Pancreas (tissue), 10 donors: ENCODE data around the gene USP10. TPM values are rescaled to one million over a fixed set of nuclear protein-coding genes. Genes with fewer than 3 reads are reported as not detected.

Source experiments
- ATAC-seq, 4 donors: fragments of 200-7000 bp; cut with Tn5 transposase; one replicate each; pipeline versions ENCODE4 v1.8.0 to v1.9.1; 2020; ENCODE audit warnings: mild to moderate bottlenecking in 4 of 4, moderate library complexity in 4 of 4
- DNase-seq, 6 donors: peaks; one replicate each; pipeline ENCODE4 v3.0.0-alpha.2; 2020
- FAIRE-seq: peaks from 2 replicates; lab custom pipeline; 2012; peaks lifted over from hg19 to GRCh38; lab: Jason Lieb, UNC
- H3K27ac ChIP-seq, 4 donors: fragments of 200-600 bp; sonication (generic); 1 replicate in 3 of 4; 2 replicates in 1 of 4; pipeline versions ENCODE4 v1.5.0 to v1.8.0; 2020
- H3K27me3 ChIP-seq, 4 donors: fragments of 200-600 bp; one replicate each; pipeline ENCODE4 v1.8.0; 2021
- H3K36me3 ChIP-seq, 3 donors: fragments of 200-600 bp; sonication (generic) in 1 of 3; one replicate each; pipeline versions ENCODE4 v1.5.0 to v1.8.0; 2020 to 2021
- H3K4me1 ChIP-seq, 3 donors: fragments of 200-600 bp; one replicate each; pipeline ENCODE4 v1.8.0; 2021
- H3K4me3 ChIP-seq, 4 donors: fragments of 200-600 bp; sonication (generic) in 2 of 4; one replicate each; pipeline versions ENCODE4 v1.5.0 to v1.8.0; 2020 to 2021
- H3K9me3 ChIP-seq, 4 donors: fragments of 200-600 bp; one replicate each; pipeline ENCODE4 v1.8.0; 2021
- WGBS, 2 donors: extraction: QIAGEN DNeasy Blood & Tissue Kit; methylation state at CpG; one replicate each; pipeline ENCODE4 v1.1.7; 2013; 5-methylcytosine and 5-hydroxymethylcytosine counted together
- intact Hi-C, 3 donors: fragments of 100-400 bp; cut with DNase I; formaldehyde crosslinking; loops; one replicate each; pipeline versions ENCODE4 v1.11.1 to v1.14.2; 2022
- polyA plus RNA-seq, 2 donors: library from polyadenylated mRNA; stranded (reverse); fragments of 200-250 nt; gene quantifications; one replicate each; pipeline ENCODE4 v1.2.3, GENCODE V29; 2013
- total RNA-seq, 6 donors: library from RNA; stranded (reverse); fragmentation: NEBNext Ultra II Directional in 4 of 6; extraction: Animal tissue kit (Norgen Biotek cat#: 25700) in 4 of 6; gene quantifications; one replicate each; pipeline versions ENCODE4 v1.2.1 to v1.2.4, GENCODE V29; 2021 to 2023
- TF ChIP-seq, protein P1 (sequence below), 4 donors: fragments of 200-600 bp; sonication (generic) in 3 of 4; IDR thresholded peaks; one replicate each; pipeline versions ENCODE4 v1.5.0 to v1.8.0; 2021; ENCODE audit warnings: antibody characterized with exemption in 4 of 4
- donor health status: healthy with polysubstance abuse.
- donor health status: DM: no; HTN: no; CAD: no; lungs with moderate emphysema.
- donor health status: DM: no; HTN: no; CAD: no.
- donor health status: control.
- donor health status: control.
- donor health status: Bipolar disorder and iron deficiency.
- donor health status: DM: yes; HTN: yes; CAD: no.
- donor health status: DM: no; HTN: no; CAD: no.
- donor health status: DM: no; HTN: no; CAD: no.
- donor health status: DM: yes; HTN: yes; CAD: no.

The USP10 gene
- total and polyA plus RNA-seq, 8 donors = 11.4 to 40.6 (median 26.9) TPM

GRCh38 chr16:84813141-84813934 lies 113.5 kb downstream of the USP10 start:
- DNase-seq (no peak), FAIRE-seq (no peak), ATAC-seq (no peak)
- no peaks in the 10 kb centered on the region for H3K27me3 ChIP-seq
- no peaks in the 10 kb centered on the region for H3K36me3 ChIP-seq
- H3K9me3 ChIP-seq = no peaks in the 10 kb centered on the region
- 57 to 63% methylated on average over 15 of the region's 15 CpGs for WGBS, 2 donors
- no peaks in the 10 kb centered on the region for H3K4me1 ChIP-seq
- TF ChIP-seq, protein P1, sequence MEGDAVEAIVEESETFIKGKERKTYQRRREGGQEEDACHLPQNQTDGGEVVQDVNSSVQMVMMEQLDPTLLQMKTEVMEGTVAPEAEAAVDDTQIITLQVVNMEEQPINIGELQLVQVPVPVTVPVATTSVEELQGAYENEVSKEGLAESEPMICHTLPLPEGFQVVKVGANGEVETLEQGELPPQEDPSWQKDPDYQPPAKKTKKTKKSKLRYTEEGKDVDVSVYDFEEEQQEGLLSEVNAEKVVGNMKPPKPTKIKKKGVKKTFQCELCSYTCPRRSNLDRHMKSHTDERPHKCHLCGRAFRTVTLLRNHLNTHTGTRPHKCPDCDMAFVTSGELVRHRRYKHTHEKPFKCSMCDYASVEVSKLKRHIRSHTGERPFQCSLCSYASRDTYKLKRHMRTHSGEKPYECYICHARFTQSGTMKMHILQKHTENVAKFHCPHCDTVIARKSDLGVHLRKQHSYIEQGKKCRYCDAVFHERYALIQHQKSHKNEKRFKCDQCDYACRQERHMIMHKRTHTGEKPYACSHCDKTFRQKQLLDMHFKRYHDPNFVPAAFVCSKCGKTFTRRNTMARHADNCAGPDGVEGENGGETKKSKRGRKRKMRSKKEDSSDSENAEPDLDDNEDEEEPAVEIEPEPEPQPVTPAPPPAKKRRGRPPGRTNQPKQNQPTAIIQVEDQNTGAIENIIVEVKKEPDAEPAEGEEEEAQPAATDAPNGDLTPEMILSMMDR (IDR thresholded peaks at IDR 0.05) = no peak
- H3K4me3 ChIP-seq = no peak overlapping the region
- H3K27ac ChIP-seq = no peak overlapping the region
- intact Hi-C loops = no loop called here

- Histone ChIP-seq H3K27ac (no peak overlapping the region), H3K27me3 (no peaks in the 10 kb centered on the region), H3K9me3 (no peaks in the 10 kb centered on the region), H3K4me1 (no peaks in the 10 kb centered on the region), H3K36me3 (no peaks in the 10 kb centered on the region), H3K4me3 (no peak overlapping the region)
- no peak for FAIRE-seq
- WGBS, 2 donors = 56 to 80% methylated on average over 7 of the region's 7 CpGs
- ATAC-seq = no peak
- TF ChIP-seq, protein P1 (IDR thresholded peaks at IDR 0.05) = no peak
- DNase-seq = no peak
- intact Hi-C loops = no loop called here
Measured at GRCh38 chr16:84815462-84815861, 115.7 kb downstream of the USP10 start.

DNA sequence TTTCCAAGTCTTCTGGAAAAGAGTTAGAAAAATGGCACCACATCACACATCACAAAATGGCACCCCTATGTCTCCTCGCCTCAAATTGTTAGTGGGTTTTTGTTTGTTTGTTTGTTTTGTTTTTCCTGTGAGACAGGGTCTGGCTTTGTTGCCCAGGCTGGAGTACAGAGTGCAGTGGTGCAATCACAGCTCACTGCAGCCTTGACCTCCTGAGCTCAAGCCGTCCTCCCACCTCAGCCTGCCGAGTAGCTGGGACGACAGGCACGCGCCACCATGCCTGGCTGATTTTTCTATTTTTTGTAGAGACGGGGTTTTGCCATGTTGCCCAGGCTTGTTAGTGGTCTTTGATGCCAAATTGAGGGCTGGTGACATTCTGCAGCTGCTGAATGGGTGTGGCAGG lies 116.2 kb downstream of the USP10 start:
- WGBS, 2 donors = 74 to 82% methylated on average over 7 of the region's 7 CpGs
- Histone ChIP-seq H3K27me3 (no peaks in the 10 kb centered on the region), H3K4me1 (no peaks in the 10 kb centered on the region), H3K27ac (no peak overlapping the region), H3K4me3 (no peak overlapping the region), H3K36me3 (no peaks in the 10 kb centered on the region), H3K9me3 (no peaks in the 10 kb centered on the region)
- FAIRE-seq = no peak
- ATAC-seq = no peak
- DNase-seq = no peak
- TF ChIP-seq, protein P1 (IDR thresholded peaks at IDR 0.05) = no peak
- intact Hi-C loops = no loop called here

DNA sequence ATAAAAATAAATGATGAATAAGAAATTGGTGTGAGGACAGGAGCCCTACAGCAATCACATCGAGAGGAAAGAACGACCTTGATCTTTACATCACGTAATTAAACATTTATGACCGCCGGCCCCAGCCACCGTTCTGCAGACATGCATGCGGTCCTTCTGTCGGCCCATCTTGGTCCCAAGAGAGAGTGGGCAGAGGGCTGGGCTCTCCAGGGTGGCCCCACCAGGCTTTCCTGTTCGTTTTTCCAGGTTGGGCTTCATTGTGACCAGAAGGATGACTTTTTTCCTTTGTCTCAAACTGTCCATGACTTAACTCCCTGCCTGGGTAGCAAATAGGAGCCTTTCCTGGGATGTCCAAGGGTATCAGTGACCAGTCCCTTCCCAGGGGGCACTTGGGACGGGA lies 116.7 kb downstream of the USP10 start:
- no peak overlapping the region for H3K4me3 ChIP-seq
- H3K4me1 ChIP-seq = no peaks in the 10 kb centered on the region
- no peaks in the 10 kb centered on the region for H3K27me3 ChIP-seq
- FAIRE-seq (no peak), DNase-seq (peak in 1 of 6 donors; percentile 20), ATAC-seq (no peak)
- no peaks in the 10 kb centered on the region for H3K36me3 ChIP-seq
- intact Hi-C loops = no loop called here
- H3K27ac ChIP-seq = no peak overlapping the region
- H3K9me3 ChIP-seq = no peaks in the 10 kb centered on the region
- TF ChIP-seq, protein P1 (IDR thresholded peaks at IDR 0.05) = no peak
- WGBS, 2 donors = 64 to 77% methylated on average over 10 of the region's 10 CpGs

DNA sequence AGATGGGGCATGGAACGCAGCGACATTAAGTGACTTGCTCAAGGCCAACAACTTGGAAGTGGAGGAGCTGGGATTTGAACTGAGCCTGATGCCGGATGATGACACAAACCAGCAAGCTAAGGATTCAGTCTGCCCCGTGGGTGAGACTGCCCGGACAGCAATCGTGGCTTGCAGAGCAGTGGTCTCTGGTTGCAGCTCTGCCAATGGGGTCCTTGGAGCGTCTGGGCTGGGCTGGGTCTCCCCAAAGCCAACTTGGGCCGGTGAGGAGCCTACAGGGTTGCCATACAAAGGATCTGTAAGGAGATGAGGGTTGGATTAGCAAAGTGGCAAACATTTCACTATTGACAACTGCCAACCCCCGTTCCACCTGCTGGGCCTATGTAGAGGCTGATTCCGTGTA lies 117.4 kb downstream of the USP10 start:
- Histone ChIP-seq H3K36me3 (no peaks in the 10 kb centered on the region), H3K9me3 (no peaks in the 10 kb centered on the region), H3K4me1 (no peaks in the 10 kb centered on the region), H3K27me3 (no peaks in the 10 kb centered on the region), H3K4me3 (no peak overlapping the region), H3K27ac (no peak overlapping the region)
- ATAC-seq (no peak), DNase-seq (peak in 1 of 6 donors; percentile 23), FAIRE-seq (no peak)
- intact Hi-C loops = no loop called here
- TF ChIP-seq, protein P1 (IDR thresholded peaks at IDR 0.05) = no peak
- WGBS, 2 donors = 73 to 80% methylated on average over 10 of the region's 10 CpGs
